Nephron (organoid): ENCODE results near the gene BCKDHA.

Experiments
- H3K27ac Mint-ChIP-seq, 3 experiments: 2 replicates each; pipeline ENCODE4 v1.8.0; 2020; ENCODE audit warnings: mixed read lengths in 3 of 3, mild to moderate bottlenecking in 2 of 3, moderate library complexity in 1 of 3
- H3K27me3 Mint-ChIP-seq: 2 replicates; pipeline ENCODE4 v1.8.0; 2021; ENCODE audit warnings: low read depth, mild to moderate bottlenecking, moderate library complexity, mixed read lengths
- H3K36me3 Mint-ChIP-seq: 2 replicates; pipeline ENCODE4 v1.8.0; 2020; ENCODE audit warnings: low read depth, mixed read lengths
- H3K4me1 Mint-ChIP-seq: 2 replicates; pipeline ENCODE4 v1.8.0; 2020; ENCODE audit warnings: mixed read lengths
- H3K4me3 Mint-ChIP-seq, 3 experiments: 2 replicates each; pipeline ENCODE4 v1.8.0; 2020; ENCODE audit warnings: mild to moderate bottlenecking in 3 of 3, mixed read lengths in 3 of 3, moderate library complexity in 2 of 3
- H3K9me3 Mint-ChIP-seq: 2 replicates; pipeline ENCODE4 v1.8.0; 2020; ENCODE audit warnings: mixed read lengths
- CTCF ChIP-seq, 3 experiments: fragments of 200-600 bp; sonication (generic); IDR thresholded peaks; one replicate each; pipeline ENCODE4 v1.5.0; 2021; ENCODE audit warnings: antibody characterized with exemption in 3 of 3; ENCODE audit not compliant: unreplicated experiment in 3 of 3

BCKDHA gene

GRCh38 chr19:41426952-41427646, 29.5 kb downstream of the BCKDHA start, which contains the start of gene B3GNT8:
Gene B3GNT8, minus strand, starts transcription at chr19:41427374. Its CDS starts 596 bp downstream, at chr19:41426778.
- peaks cover 28% of the 10 kb centered on the region for H3K4me1 Mint-ChIP-seq
- TF ChIP-seq CTCF (IDR thresholded peaks at IDR 0.05; ENCODE audit: unreplicated experiment in 3 of 3) = no peak
- no peaks in the 10 kb centered on the region for H3K27me3 Mint-ChIP-seq
- H3K36me3 Mint-ChIP-seq = peaks cover 20% of the 10 kb centered on the region
- H3K9me3 Mint-ChIP-seq = no peaks in the 10 kb centered on the region
- H3K4me3 Mint-ChIP-seq = peak within 1 kb of the TSS; percentile 82 to 84 (median 83)
- H3K27ac Mint-ChIP-seq = peak within 1 kb of the TSS; percentile 70 to 89 (median 88)

- TF ChIP-seq CTCF (IDR thresholded peaks at IDR 0.05; ENCODE audit: unreplicated experiment in 3 of 3) = no peak
- Mint-ChIP-seq H3K9me3 (no peaks in the 10 kb centered on the region), H3K36me3 (peaks cover 20% of the 10 kb centered on the region), H3K27me3 (no peaks in the 10 kb centered on the region), H3K4me1 (peaks cover 28% of the 10 kb centered on the region), H3K27ac (peak overlapping the region; percentile 70 to 89 (median 88)), H3K4me3 (peak overlapping the region; percentile 76 to 84 (median 82))
These were observed 30.2 kb downstream of the BCKDHA start for GRCh38 chr19:41427647-41428480.

GRCh38 chr19:41428481-41428859, 30.9 kb downstream of the BCKDHA start:
- Mint-ChIP-seq H3K27ac (peak overlapping the region; percentile 63 to 89 (median 70)), H3K9me3 (no peaks in the 10 kb centered on the region), H3K4me1 (peaks cover 28% of the 10 kb centered on the region), H3K4me3 (peak overlapping the region; percentile 63 to 82 (median 70)), H3K36me3 (peaks cover 23% of the 10 kb centered on the region), H3K27me3 (no peaks in the 10 kb centered on the region)
- no peak for TF ChIP-seq CTCF (IDR thresholded peaks at IDR 0.05; ENCODE audit: unreplicated experiment in 3 of 3)

GRCh38 chr19:41430922-41431321, 33.3 kb downstream of the BCKDHA start:
- no peak for TF ChIP-seq CTCF (IDR thresholded peaks at IDR 0.05; ENCODE audit: unreplicated experiment in 3 of 3)
- H3K36me3 Mint-ChIP-seq = peaks cover 28% of the 10 kb centered on the region
- peak overlapping the region in 2 of 3 experiments; percentile 61 to 82 for H3K27ac Mint-ChIP-seq
- no peaks in the 10 kb centered on the region for H3K9me3 Mint-ChIP-seq
- H3K4me1 Mint-ChIP-seq = peaks cover 33% of the 10 kb centered on the region
- H3K27me3 Mint-ChIP-seq = no peaks in the 10 kb centered on the region
- H3K4me3 Mint-ChIP-seq = no peak overlapping the region

GRCh38 chr19:41431426-41432386, 34.1 kb downstream of the BCKDHA start:
- H3K9me3 Mint-ChIP-seq = no peaks in the 10 kb centered on the region
- TF ChIP-seq CTCF (IDR thresholded peaks at IDR 0.05; ENCODE audit: unreplicated experiment in 3 of 3) = peak; percentile 31 to 40 (median 32)
- H3K4me1 Mint-ChIP-seq = peaks cover 31% of the 10 kb centered on the region
- H3K27ac Mint-ChIP-seq = peak overlapping the region; percentile 35 to 82 (median 61)
- H3K4me3 Mint-ChIP-seq = peak overlapping the region in 2 of 3 experiments; percentile 22 to 37
- H3K36me3 Mint-ChIP-seq = peaks cover 33% of the 10 kb centered on the region
- no peaks in the 10 kb centered on the region for H3K27me3 Mint-ChIP-seq
